ENCODE data around the gene CFAP69. TPM values are rescaled to one million over a fixed set of nuclear protein-coding genes. Genes with fewer than 3 reads are reported as not detected.
"Not testable (repeated sequence)": the region's sequence is repeated elsewhere in the genome, so short reads cannot be mapped to it uniquely, and the experiment has no call there.

The CFAP69 gene
- total RNA-seq, 1 donor: 5.4 TPM

GRCh38 chr7:90248706-90249105, 3.7 kb downstream of the CFAP69 start:
- no peak overlapping the region for H3K4me3 ChIP-seq (ENCODE audit: insufficient read depth, low read length)
- no peak overlapping the region for H3K4me2 ChIP-seq (ENCODE audit: insufficient read depth, low read length)
- TF ChIP-seq, protein P1, sequence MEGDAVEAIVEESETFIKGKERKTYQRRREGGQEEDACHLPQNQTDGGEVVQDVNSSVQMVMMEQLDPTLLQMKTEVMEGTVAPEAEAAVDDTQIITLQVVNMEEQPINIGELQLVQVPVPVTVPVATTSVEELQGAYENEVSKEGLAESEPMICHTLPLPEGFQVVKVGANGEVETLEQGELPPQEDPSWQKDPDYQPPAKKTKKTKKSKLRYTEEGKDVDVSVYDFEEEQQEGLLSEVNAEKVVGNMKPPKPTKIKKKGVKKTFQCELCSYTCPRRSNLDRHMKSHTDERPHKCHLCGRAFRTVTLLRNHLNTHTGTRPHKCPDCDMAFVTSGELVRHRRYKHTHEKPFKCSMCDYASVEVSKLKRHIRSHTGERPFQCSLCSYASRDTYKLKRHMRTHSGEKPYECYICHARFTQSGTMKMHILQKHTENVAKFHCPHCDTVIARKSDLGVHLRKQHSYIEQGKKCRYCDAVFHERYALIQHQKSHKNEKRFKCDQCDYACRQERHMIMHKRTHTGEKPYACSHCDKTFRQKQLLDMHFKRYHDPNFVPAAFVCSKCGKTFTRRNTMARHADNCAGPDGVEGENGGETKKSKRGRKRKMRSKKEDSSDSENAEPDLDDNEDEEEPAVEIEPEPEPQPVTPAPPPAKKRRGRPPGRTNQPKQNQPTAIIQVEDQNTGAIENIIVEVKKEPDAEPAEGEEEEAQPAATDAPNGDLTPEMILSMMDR (IDR thresholded peaks at IDR 0.05; ENCODE audit: extremely low read depth, low read depth, low read length): no peak
- H2AFZ ChIP-seq (ENCODE audit: low read length): no peak overlapping the region
- no peak overlapping the region for H3K27ac ChIP-seq (ENCODE audit: low read depth, low read length)
- no peaks in the 10 kb centered on the region for H3K9me3 ChIP-seq (ENCODE audit: low read depth, low read length)
- no peaks in the 10 kb centered on the region for H4K20me1 ChIP-seq (ENCODE audit: insufficient read depth, low read length)
- H3K36me3 ChIP-seq (ENCODE audit: insufficient read depth, low read length): no peaks in the 10 kb centered on the region
- DNase-seq (ENCODE audit: insufficient read length, low spot score, missing footprints): no peak
- peaks cover 33% of the 10 kb centered on the region for H3K4me1 ChIP-seq (ENCODE audit: insufficient read depth, low read length)
- peaks cover 11% of the 10 kb centered on the region for H3K79me2 ChIP-seq (ENCODE audit: insufficient read depth, low read length)
- no peaks in the 10 kb centered on the region for H3K27me3 ChIP-seq (ENCODE audit: insufficient read depth, low read length)

DNA sequence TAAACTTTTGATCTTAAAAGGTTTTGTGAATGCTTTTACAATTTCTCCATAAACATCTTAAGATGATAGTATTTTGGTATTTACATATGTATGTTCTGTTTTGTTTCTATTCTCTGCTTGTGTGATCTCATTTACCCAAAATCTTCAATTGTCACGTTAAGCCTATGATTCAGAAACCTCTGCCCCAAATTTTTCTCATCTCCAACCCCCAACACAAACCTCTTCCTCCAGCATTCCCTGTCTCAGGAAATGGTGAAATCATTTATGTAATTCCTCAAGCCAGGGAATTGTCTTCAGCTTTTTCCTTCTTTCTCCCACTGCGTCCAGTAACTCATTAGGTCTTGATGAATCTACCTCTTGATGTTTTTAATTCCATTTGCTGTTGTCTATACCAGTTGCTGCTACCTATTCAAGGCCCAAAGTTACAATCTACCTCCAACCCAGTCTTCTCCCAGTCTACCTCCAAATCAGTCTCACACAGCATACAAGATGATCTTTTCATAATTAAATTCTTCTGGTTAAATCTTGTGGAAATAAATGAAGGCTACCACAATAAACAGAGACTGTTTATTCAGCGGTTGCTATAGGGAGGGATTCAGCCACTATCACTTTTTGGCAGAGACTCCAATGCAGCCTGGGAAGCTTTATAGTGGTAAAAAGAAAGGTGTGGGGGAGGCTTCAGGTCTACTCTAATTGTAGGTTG, 5.8 kb downstream of the CFAP69 start:
- Histone ChIP-seq H3K4me3 (ENCODE audit: insufficient read depth, low read length) (peak overlapping the region; percentile 18), H3K36me3 (ENCODE audit: insufficient read depth, low read length) (no peaks in the 10 kb centered on the region), H4K20me1 (ENCODE audit: insufficient read depth, low read length) (no peaks in the 10 kb centered on the region), H3K79me2 (ENCODE audit: insufficient read depth, low read length) (peaks cover 5% of the 10 kb centered on the region), H3K27me3 (ENCODE audit: insufficient read depth, low read length) (no peaks in the 10 kb centered on the region), H2AFZ (ENCODE audit: low read length) (peak overlapping the region; percentile 74), H3K9me3 (ENCODE audit: low read depth, low read length) (no peaks in the 10 kb centered on the region), H3K4me1 (ENCODE audit: insufficient read depth, low read length) (peaks cover 28% of the 10 kb centered on the region), H3K27ac (ENCODE audit: low read depth, low read length) (peak overlapping the region; percentile 94), H3K4me2 (ENCODE audit: insufficient read depth, low read length) (peak overlapping the region; percentile 71)
- peak; percentile 13 for DNase-seq (ENCODE audit: insufficient read length, low spot score, missing footprints)
- TF ChIP-seq, protein P1 (IDR thresholded peaks at IDR 0.05; ENCODE audit: extremely low read depth, low read depth, low read length): no peak

GRCh38 chr7:90251304-90251635, 6.3 kb downstream of the CFAP69 start:
- TF ChIP-seq, protein P1 (IDR thresholded peaks at IDR 0.05; ENCODE audit: extremely low read depth, low read depth, low read length): no peak
- no peaks in the 10 kb centered on the region for H3K27me3 ChIP-seq (ENCODE audit: insufficient read depth, low read length)
- DNase-seq (ENCODE audit: insufficient read length, low spot score, missing footprints): peak; percentile 53
- H3K4me1 ChIP-seq (ENCODE audit: insufficient read depth, low read length): peaks cover 25% of the 10 kb centered on the region
- H2AFZ ChIP-seq (ENCODE audit: low read length): peak overlapping the region; percentile 74
- no peaks in the 10 kb centered on the region for H3K36me3 ChIP-seq (ENCODE audit: insufficient read depth, low read length)
- no peaks in the 10 kb centered on the region for H4K20me1 ChIP-seq (ENCODE audit: insufficient read depth, low read length)
- H3K9me3 ChIP-seq (ENCODE audit: low read depth, low read length): no peaks in the 10 kb centered on the region
- H3K27ac ChIP-seq (ENCODE audit: low read depth, low read length): peak overlapping the region; percentile 94
- H3K79me2 ChIP-seq (ENCODE audit: insufficient read depth, low read length): peaks cover 5% of the 10 kb centered on the region
- H3K4me3 ChIP-seq (ENCODE audit: insufficient read depth, low read length): peak overlapping the region; percentile 18
- H3K4me2 ChIP-seq (ENCODE audit: insufficient read depth, low read length): peak overlapping the region; percentile 71

- H4K20me1 ChIP-seq (ENCODE audit: insufficient read depth, low read length); H3K9me3 ChIP-seq (ENCODE audit: low read depth, low read length); H3K79me2 ChIP-seq (ENCODE audit: insufficient read depth, low read length); H3K4me1 ChIP-seq (ENCODE audit: insufficient read depth, low read length); H2AFZ ChIP-seq (ENCODE audit: low read length); H3K36me3 ChIP-seq (ENCODE audit: insufficient read depth, low read length); H3K4me3 ChIP-seq (ENCODE audit: insufficient read depth, low read length); H3K27ac ChIP-seq (ENCODE audit: low read depth, low read length); DNase-seq (ENCODE audit: insufficient read length, low spot score, missing footprints); H3K4me2 ChIP-seq (ENCODE audit: insufficient read depth, low read length); H3K27me3 ChIP-seq (ENCODE audit: insufficient read depth, low read length): not testable (repeated sequence)
These were observed 11.0 kb downstream of the CFAP69 start for GRCh38 chr7:90256011-90256410.
